HL-60 (cell line): ENCODE measurements around the gene HLA-DQB1.

ENCODE experiments used
- GABPA ChIP-seq: IDR thresholded peaks from 2 replicates; pipeline ENCODE4 v1.6.1; 2012; ENCODE audit warnings: low read depth
- POLR2AphosphoS5 ChIP-seq: IDR thresholded peaks from 2 replicates; pipeline ENCODE4 v1.6.1; 2012; ENCODE audit warnings: low read depth
- TF ChIP-seq, protein P1 (sequence below): IDR thresholded peaks from one replicate; pipeline ENCODE4 v1.5.1; 2011; ENCODE audit warnings: low read length, control low read depth, inconsistent platforms; ENCODE audit not compliant: insufficient read depth

DNA sequence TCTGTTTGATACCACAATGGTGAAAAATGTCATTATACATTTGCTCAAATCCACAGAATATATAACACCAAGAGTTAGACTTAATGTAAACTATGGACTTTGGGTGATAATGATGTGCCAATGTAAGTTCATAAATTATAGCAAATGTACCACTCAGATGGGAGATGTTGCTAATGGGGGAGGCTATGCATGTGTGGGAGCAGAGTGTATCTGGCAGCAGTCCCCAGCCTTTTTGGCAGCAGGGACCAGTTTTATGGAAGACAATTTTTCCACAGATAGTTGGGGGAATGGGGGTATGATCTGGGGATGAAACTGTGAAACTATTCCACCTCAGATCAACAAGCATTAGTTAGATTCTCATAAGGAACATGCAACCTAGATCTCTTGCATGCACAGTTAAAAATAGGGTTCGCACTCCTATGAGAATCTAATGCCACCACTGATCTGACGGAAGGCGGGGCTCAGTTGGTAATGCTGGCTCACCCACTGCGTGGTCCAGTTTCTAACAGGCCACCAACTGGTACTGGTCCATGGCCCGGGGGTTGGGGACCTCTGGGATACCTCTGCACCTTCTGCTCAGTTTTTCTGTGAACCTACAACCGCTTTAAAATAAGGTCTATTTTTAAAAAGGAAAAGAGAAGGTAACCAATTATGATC, 21.3 kb downstream of the HLA-DQB1 start:
- TF ChIP-seq POLR2AphosphoS5 = no peak
- TF ChIP-seq, protein P1, sequence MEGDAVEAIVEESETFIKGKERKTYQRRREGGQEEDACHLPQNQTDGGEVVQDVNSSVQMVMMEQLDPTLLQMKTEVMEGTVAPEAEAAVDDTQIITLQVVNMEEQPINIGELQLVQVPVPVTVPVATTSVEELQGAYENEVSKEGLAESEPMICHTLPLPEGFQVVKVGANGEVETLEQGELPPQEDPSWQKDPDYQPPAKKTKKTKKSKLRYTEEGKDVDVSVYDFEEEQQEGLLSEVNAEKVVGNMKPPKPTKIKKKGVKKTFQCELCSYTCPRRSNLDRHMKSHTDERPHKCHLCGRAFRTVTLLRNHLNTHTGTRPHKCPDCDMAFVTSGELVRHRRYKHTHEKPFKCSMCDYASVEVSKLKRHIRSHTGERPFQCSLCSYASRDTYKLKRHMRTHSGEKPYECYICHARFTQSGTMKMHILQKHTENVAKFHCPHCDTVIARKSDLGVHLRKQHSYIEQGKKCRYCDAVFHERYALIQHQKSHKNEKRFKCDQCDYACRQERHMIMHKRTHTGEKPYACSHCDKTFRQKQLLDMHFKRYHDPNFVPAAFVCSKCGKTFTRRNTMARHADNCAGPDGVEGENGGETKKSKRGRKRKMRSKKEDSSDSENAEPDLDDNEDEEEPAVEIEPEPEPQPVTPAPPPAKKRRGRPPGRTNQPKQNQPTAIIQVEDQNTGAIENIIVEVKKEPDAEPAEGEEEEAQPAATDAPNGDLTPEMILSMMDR = no peak
- no peak for TF ChIP-seq GABPA
